Gastrocnemius medialis (tissue), 4 donors: Measurements from ENCODE around the gene GRHL3. TPM values are rescaled to one million over a fixed set of nuclear protein-coding genes. Genes with fewer than 3 reads are reported as not detected.
"Not testable (repeated sequence)": the region's sequence is repeated elsewhere in the genome, so short reads cannot be mapped to it uniquely, and the experiment has no call there.

Experiments used
- ATAC-seq, 2 donors: fragments of 150-250 bp; one replicate each; pipeline ENCODE4 v1.9.1; 2016
- DNase-seq, 2 donors: peaks; one replicate each; pipeline ENCODE4 v3.0.0-alpha.2; 2019
- H3K27ac ChIP-seq, 4 donors: fragments of 200-600 bp; sonication (generic); 1 replicate in 1 of 4; 2 replicates in 3 of 4; pipeline ENCODE4 v1.5.1; 2016 to 2018; ENCODE audit warnings: mild to moderate bottlenecking in 2 of 4, moderate library complexity in 1 of 4
- H3K27me3 ChIP-seq, 3 donors: fragments of 200-600 bp; sonication (generic) in 2 of 3; 1 replicate in 1 of 3; 2 replicates in 2 of 3; pipeline versions ENCODE4 v1.5.1 to v1.6.0; 2016 to 2019; ENCODE audit warnings: mild to moderate bottlenecking in 1 of 3, moderate library complexity in 1 of 3
- H3K36me3 ChIP-seq, 2 donors: fragments of 200-600 bp; sonication (generic) in 1 of 2; one replicate each; pipeline ENCODE4 v1.5.1; 2017 to 2018
- H3K4me1 ChIP-seq, 2 donors: fragments of 200-600 bp; sonication (generic) in 1 of 2; one replicate each; pipeline ENCODE4 v1.5.1; 2016 to 2017; ENCODE audit warnings: mild to moderate bottlenecking in 2 of 2
- H3K4me3 ChIP-seq, 4 donors: fragments of 200-600 bp; sonication (generic) in 3 of 4; 1 replicate in 1 of 4; 2 replicates in 3 of 4; pipeline ENCODE4 v1.5.1; 2016 to 2019; ENCODE audit warnings: mild to moderate bottlenecking in 2 of 4
- H3K9me3 ChIP-seq, 3 donors: fragments of 200-600 bp; sonication (generic) in 2 of 3; 1 replicate in 1 of 3; 2 replicates in 2 of 3; pipeline ENCODE4 v1.5.1; 2016 to 2019
- CTCF ChIP-seq, 5 experiments: fragments of 450-650 bp in 3 of 5; fragments of 200-600 bp in 2 of 5; sonication (generic) in 2 of 5; IDR thresholded peaks in 4 of 5; conservative IDR thresholded peaks in 1 of 5; 1 replicate in 4 of 5; 2 replicates in 1 of 5; pipeline ENCODE4 v1.5.1; 2016 to 2019; ENCODE audit warnings: antibody characterized with exemption in 5 of 5, mild to moderate bottlenecking in 3 of 5, moderate library complexity in 3 of 5
- POLR2A ChIP-seq, 2 donors: fragments of 450-650 bp; IDR thresholded peaks; one replicate each; pipeline ENCODE4 v1.6.1; 2017; ENCODE audit warnings: antibody characterized with exemption in 2 of 2, mild to moderate bottlenecking in 2 of 2, moderate library complexity in 2 of 2
- in situ Hi-C, 4 donors: fragments of 200-750 bp; cut with MboI; loops; one replicate each; pipeline versions ENCODE4 v1.15.0 to v1.8.0; 2017; ENCODE audit warnings: low sequenced_read_pairs in 4 of 4
- intact Hi-C: fragments of 100-400 bp; cut with DNase I; formaldehyde crosslinking; loops from one replicate; pipeline ENCODE4 v1.15.1; 2023; ENCODE audit warnings: low total_unique reads
- total RNA-seq, 4 donors: library from RNA; depleted of rRNA; stranded (reverse); fragments of >200 nt; gene quantifications; one replicate each; pipeline versions ENCODE4 v1.1.0 to v1.2.3, GENCODE V29; 2016

GRHL3 gene
- total RNA-seq = not detected

GRCh38 chr1:24319312-24319863 lies at the start of gene GRHL3:
TSS of gene GRHL3 (plus strand) at chr1:24319357. CDS start at chr1:24319552, 195 bp downstream.
- H3K36me3 ChIP-seq = no peaks in the 10 kb centered on the region
- peaks cover 5 to 14% of the 10 kb centered on the region in 2 donors for H3K4me1 ChIP-seq
- DNase-seq (no peak), ATAC-seq (no peak)
- no peak within 1 kb of the TSS for H3K4me3 ChIP-seq
- peaks cover 19 to 40% (median 20%) of the 10 kb centered on the region in 3 donors for H3K27me3 ChIP-seq
- in situ Hi-C loops = no loop called here
- H3K9me3 ChIP-seq = no peaks in the 10 kb centered on the region
- TF ChIP-seq POLR2A (IDR thresholded peaks at IDR 0.05) (no peak), CTCF (IDR thresholded peaks at IDR 0.05 in 4 of 5, conservative IDR thresholded peaks at IDR 0.05 in 1 of 5) (no peak)
- intact Hi-C loops = no loop called here
- H3K27ac ChIP-seq = no peak within 1 kb of the TSS

- DNase-seq, H3K4me3 ChIP-seq, H3K36me3 ChIP-seq, in situ Hi-C loops, H3K27ac ChIP-seq, ATAC-seq, H3K4me1 ChIP-seq, H3K27me3 ChIP-seq, H3K9me3 ChIP-seq: not testable (repeated sequence)
- intact Hi-C loops = loop anchor here (1.0 kb wide), 1 partner anchor 10 kb away; no protein-coding TSS in a partner anchor
Observed at GRCh38 chr1:24274203-24275103, 44.7 kb upstream of the GRHL3 start.

- Histone ChIP-seq H3K4me3 (no peak overlapping the region), H3K36me3 (no peaks in the 10 kb centered on the region), H3K27me3 (peaks cover 4 to 9% (median 8%) of the 10 kb centered on the region in 3 donors), H3K9me3 (no peaks in the 10 kb centered on the region), H3K4me1 (no peaks in the 10 kb centered on the region), H3K27ac (no peak overlapping the region)
- in situ Hi-C loops = no loop called here
- no peak for DNase-seq
- no peak for TF ChIP-seq CTCF (IDR thresholded peaks at IDR 0.05 in 4 of 5, conservative IDR thresholded peaks at IDR 0.05 in 1 of 5)
- no peak for ATAC-seq
- intact Hi-C loops = no loop called here
Observed at GRCh38 chr1:24275104-24275410, 44.1 kb upstream of the GRHL3 start.

- Histone ChIP-seq H3K4me3 (no peak overlapping the region), H3K9me3 (no peaks in the 10 kb centered on the region), H3K4me1 (no peaks in the 10 kb centered on the region), H3K27me3 (peaks cover 4 to 9% (median 8%) of the 10 kb centered on the region in 3 donors), H3K27ac (no peak overlapping the region), H3K36me3 (no peaks in the 10 kb centered on the region)
- TF ChIP-seq CTCF (IDR thresholded peaks at IDR 0.05 in 4 of 5, conservative IDR thresholded peaks at IDR 0.05 in 1 of 5) (no peak), POLR2A (IDR thresholded peaks at IDR 0.05) (no peak)
- ATAC-seq (no peak), DNase-seq (no peak)
- intact Hi-C loops = no loop called here
- in situ Hi-C loops = no loop called here
Observed at GRCh38 chr1:24275510-24275909, 43.6 kb upstream of the GRHL3 start.

GRCh38 chr1:24276791-24277190 lies 42.4 kb upstream of the GRHL3 start:
- Histone ChIP-seq H3K9me3 (no peaks in the 10 kb centered on the region), H3K27me3 (peaks cover 4 to 9% (median 8%) of the 10 kb centered on the region in 3 donors), H3K4me1 (no peaks in the 10 kb centered on the region), H3K27ac (no peak overlapping the region), H3K36me3 (no peaks in the 10 kb centered on the region), H3K4me3 (no peak overlapping the region)
- TF ChIP-seq CTCF (IDR thresholded peaks at IDR 0.05 in 4 of 5, conservative IDR thresholded peaks at IDR 0.05 in 1 of 5) = no peak
- no peak for TF ChIP-seq POLR2A (IDR thresholded peaks at IDR 0.05)
- ATAC-seq = no peak
- intact Hi-C loops = no loop called here
- in situ Hi-C loops = no loop called here
- DNase-seq = no peak
